Kidney tubule cell (primary cell): Measurements from ENCODE around the gene RABEPK.
"Not testable (repeated sequence)": the region's sequence is repeated elsewhere in the genome, so short reads cannot be mapped to it uniquely, and the experiment has no call there.

Experiments
- DNase-seq: peaks from one replicate; pipeline ENCODE4 v3.0.0-alpha.2; 2018; ENCODE audit warnings: low spot score

Gene RABEPK

GRCh38 chr9:125200216-125201047 lies at the start of gene RABEPK:
Gene RABEPK, plus strand, starts transcription at chr9:125200542. Its CDS starts 2,472 bp downstream, at chr9:125203014.
- peak; percentile 95 for DNase-seq

- DNase-seq = no peak
Observed at GRCh38 chr9:125151730-125152129, 48.6 kb upstream of the RABEPK start.

GRCh38 chr9:125153712-125154367 lies 46.5 kb upstream of the RABEPK start:
- DNase-seq = no peak

DNA sequence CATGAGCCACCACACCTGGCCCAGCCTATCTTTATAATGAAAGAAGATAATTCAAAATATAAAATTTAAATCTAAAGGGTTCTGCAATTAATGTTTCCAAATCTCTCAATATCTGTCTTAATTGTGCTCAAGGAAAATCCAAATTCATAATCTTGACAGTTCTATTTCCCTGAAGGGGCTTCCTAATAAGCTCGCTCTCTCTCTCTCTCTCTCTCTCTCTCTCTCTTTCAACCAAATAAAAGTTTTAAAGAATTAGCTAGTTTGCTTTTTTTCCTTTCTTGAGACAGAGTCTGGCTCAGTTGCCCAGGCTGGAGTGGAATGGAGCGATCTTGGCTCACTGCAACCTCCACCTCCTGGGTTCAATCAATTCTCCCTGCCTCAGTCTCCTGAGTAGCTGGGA lies 43.8 kb upstream of the RABEPK start:
- DNase-seq = no peak

- no peak for DNase-seq
Observed at GRCh38 chr9:125160750-125161149, 39.6 kb upstream of the RABEPK start.

DNA sequence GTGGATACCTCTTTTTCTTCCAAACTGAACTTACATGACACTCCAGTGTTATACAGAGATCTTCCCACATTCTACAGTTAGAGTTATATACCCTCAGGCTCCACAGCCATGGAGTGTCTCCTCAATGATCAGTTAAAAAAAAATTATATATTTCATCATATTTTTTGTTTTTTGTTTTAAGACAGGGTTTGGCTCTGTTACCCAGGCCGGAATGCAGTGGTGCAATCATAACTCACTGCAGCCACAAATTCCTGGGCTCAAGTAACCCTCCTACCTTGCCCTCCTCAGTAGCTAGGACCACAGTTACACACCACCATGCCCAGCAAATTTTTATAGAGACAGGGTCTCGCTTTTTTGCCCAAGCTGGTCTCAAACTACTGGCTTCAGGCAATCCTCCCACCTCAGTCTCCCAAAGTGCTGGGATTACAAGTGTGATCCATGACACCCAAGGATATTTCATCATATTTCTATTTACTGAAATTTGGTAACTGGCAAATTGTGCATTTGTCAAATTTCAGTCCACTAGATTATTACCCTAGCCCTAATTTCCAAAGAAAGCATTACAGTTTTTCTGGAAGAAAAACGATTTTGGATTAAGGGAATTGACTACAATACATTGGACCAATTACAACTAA lies 38.9 kb upstream of the RABEPK start:
- no peak for DNase-seq

- peak; percentile 27 for DNase-seq
Observed at GRCh38 chr9:125162891-125163290, 37.5 kb upstream of the RABEPK start.

DNA sequence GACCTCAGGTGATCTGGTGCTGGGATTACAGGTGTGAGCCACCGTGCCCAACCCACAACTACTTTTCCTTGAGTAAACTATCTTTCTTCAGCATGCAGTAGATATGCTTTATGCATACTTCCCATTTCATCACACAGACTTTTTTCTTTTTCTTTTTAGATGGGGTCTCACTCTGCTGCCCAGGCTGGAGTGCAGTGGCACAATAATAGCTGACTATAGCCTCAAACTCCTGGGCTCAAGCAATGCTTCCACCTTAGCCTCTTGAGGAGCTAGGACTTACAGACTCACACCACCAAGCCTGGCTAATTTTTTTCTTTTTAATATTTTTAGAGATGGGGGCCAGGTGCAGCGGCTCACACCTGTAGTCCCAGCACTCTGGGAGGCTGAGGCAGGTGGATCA lies 33.6 kb upstream of the RABEPK start:
- DNase-seq = no peak

DNA sequence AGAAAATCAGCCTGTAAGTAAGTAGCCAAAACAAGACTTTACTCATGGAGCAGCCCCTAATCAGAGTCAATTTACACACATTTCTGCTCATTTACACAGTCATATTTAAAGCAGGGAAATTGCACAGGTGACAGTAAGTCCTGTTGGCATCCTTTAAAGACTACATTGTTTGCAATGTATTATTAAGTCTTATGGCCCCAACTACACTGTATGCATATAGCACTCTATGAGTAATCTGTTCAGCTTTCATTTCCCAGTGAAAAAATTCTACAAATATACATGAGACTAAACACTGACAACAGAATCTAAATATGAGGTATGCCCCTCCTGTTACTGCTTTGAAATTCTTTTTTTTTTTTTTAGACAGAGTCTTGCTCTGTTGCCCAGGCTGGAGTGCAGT lies 30.4 kb upstream of the RABEPK start:
- DNase-seq = no peak

DNA sequence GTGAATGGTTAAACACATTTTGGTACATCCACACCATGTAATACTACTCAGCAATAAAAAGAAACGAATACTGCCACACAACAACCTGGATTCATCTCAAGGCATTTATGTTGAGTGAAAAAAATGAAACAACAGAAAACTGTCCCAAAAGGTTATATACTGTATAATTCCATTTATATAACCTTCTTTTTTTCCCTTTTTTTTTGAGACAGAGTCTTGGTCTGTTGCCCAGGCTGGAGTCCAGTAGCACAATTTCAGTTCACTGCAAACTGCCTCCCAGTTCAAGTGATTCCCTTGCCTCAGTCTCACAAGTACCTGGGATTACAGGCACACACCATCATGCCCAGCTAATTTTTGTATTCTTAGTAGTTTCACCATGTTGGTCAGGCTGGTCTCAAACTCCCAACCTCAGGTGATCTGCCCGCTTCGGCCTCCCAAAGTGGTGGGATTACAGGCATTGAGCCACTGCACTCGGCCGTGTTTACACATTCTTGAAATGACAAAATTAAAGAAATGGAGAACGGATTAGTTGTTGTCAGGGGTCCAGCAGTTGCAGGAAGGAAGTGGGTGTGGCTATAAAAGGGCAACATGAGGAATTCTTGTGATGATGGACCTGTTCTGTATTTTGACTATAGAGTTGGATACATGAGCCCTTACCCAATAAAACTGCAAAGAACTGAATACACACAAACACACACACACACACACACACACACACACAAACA lies 28.1 kb upstream of the RABEPK start:
- DNase-seq = no peak

DNA sequence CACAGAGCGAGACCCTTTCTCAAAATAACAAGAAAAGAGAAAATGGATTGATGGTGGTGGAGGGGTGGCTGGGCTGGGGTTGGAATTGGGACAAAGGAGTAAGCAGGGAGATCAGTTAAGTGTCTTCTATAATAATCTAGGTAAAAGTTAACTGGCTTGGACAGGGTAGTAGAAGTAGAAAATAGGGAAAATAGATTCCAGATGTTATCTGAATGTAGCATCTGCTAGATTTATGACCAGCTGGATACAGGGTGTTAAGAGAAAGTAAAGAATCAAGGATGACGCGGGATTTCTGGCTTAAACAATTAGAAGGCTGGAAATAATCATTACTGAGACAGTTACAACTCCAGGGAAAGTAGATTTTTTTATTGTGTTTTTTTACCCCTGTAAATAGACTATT lies 23.7 kb upstream of the RABEPK start:
- no peak for DNase-seq

DNA sequence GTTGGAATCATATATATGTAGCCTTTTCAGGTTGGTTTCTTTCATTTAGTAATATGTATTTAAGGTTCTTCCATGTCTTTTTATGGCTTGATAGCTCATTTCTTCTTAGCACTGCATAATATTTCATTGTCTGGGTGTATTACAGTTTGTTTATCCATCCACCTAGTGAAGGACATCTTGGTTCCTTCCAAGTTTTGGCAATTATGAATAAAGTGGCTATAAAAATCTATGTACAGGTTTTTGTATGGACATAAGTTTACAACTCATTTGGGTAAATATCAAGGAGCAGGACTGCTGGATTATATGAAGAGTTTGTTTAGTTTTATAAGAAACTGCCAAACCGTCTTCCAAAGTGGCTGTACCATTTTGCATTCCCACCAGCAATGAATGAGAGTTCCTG lies 22.5 kb upstream of the RABEPK start:
- no peak for DNase-seq

- not testable (repeated sequence) for DNase-seq
Observed at GRCh38 chr9:125179776-125180175, 20.6 kb upstream of the RABEPK start.

DNA sequence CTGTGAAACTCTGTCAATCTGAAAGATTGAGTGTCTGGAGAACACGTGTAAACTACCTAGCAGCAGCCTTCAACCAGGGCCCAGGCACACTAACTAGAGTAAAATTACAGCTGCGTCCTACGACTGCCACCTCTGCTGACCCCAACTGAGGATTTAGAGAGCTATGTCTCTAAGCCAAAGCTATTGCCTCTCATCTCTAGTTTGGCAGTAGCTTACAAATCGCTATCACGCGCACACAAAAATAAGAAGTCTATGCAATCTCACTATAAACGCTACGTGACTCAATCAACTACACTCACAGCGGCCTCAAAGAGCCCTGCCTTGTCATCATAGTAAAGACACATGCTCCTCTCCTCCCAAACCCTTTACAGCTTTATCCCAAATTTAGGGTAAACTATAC lies 19.5 kb upstream of the RABEPK start:
- DNase-seq = no peak

DNA sequence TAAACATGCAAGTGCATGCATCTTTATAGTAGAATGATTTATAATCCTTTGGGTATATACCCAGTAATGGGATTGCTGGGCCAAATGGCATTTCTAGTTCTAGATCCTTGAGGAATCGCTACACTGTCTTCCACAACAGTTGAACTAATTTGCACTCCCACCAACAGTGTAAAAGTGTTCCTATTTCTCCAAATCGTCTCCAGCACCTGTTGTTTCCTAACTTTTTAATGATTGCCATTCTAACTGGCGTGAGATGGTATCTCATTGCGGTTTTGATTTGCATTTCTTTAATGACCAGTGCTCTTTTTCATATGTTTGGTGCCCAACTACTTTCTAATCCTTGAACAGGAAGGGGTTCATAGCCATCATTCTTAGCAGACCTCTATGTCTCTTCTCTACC lies 18.6 kb upstream of the RABEPK start:
- not testable (repeated sequence) for DNase-seq

- peak; percentile 21 for DNase-seq
Observed at GRCh38 chr9:125183054-125183453, 17.3 kb upstream of the RABEPK start.

GRCh38 chr9:125183561-125183960 lies 16.8 kb upstream of the RABEPK start:
- no peak for DNase-seq

DNA sequence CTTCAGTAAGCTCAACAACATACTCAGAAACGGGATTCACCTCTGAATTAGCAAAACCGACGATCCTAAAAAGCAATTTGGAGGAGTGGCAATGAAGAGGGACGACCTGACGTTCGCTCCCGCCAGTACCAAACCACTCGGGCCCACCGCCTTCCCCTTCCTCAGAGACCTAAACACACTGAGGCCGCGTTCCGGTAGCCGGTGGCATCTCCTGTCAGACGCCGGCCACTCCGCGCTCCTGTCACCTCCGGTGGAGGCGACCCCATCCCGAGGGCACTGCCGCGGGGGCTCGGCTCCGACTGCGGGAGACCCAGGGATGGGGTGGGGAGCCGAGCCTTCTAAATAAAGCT lies 11.4 kb upstream of the RABEPK start:
- DNase-seq = no peak

DNA sequence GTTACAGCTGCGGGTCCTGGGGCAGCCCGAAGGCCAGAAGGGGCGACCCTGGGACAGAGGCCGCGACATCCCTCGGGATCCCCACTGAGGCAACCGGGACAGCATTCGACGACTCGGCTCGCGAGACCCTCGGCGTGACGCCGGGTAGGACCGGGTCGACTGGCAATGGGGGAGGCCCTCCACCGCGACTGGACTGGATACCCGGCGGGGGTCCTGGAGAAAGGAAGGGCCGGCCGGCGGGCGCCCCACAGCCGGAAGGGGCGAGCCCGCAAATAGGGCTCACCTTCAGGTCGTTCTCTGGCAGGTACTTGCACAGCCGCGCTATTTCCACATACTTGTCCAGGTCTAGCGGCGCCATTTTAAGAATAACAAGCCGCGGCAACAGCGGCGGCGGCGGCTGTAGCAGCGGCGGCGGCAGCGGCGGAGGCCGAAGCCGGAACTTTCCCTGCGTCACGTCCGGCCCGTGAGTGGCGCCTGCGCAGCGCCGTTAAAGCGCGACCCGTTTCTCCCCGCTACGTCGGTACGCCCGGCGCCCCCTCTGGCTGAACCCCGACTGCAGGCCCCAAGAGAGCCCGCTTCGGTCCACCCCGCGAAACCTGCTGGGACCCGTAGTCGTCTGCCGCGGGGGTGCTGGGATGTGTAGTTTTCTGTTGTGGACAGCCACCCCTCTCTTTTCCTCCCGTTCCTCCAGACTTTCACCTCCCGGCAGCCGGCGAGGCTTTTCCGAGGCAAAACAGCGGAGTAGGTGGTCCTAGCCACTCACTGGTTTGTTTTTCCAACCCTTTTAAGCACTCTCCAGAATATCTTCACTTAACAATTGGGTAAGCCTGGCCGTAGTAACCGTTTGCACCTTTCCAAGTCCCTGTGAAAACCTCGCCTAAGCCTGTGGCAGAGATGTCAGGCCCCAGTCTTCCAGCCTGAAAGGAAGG lies 10.7 kb upstream of the RABEPK start, which contains the start of gene PPP6C:
TSS of gene PPP6C (minus strand) at position 443 of the 929 bp plus-strand sequence. CDS start at position 358, 85 bp downstream.
- DNase-seq = peak; percentile 95

DNA sequence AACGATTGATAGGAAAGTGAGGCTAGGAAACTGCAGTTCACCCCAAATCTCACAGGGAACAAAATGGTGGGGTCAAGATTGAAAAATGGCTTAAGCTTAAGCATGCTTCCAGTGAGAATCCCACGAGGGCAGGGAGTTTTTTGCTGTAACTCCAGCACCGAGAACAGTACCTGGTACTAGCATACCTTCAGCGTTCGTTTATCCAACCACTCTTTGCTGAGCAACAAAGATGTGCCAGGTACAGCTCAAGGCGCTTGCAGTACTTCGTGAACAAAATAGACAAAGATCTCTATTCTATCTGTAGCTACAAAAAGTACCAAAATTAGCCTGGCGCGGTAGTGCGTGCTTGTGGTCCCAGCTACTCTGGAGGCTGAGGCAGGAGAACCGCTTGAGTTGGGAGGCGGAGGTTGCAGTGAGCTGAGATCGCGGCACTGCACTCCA lies 10.0 kb upstream of the RABEPK start:
- peak; percentile 29 for DNase-seq

DNA sequence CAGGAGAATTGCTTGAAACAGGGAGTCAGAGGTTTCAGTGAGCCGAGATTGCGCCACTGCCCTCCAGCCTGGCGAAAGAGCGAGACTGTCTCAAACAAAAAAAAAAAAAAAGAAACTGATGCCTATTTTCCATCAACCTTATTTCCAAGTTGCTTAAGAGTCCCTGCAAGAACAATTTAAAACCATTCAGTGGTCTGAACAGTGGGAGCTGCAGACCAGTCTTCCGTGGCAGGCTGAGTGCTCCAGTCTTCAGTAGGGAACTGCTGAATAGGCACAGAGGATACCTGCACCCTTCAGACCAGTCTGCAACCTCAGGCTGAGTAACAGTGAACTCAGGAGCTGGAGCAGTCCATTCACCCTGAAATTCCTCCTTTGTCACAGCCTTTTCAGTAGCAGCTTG lies 5.9 kb upstream of the RABEPK start:
- not testable (repeated sequence) for DNase-seq
